Stomach (tissue), 9 donors: ENCODE data around the gene USP16. TPM values are rescaled to one million over a fixed set of nuclear protein-coding genes. Genes with fewer than 3 reads are reported as not detected.
A peak's percentile ranks its signal among the peaks of the same experiment; 100 is the strongest.

Experiments
- DNase-seq, 2 donors: peaks; one replicate each; pipeline versions ENCODE4 v3.0.0 to v3.0.0-alpha.2; 2013 to 2019
- H3K27ac ChIP-seq, 5 donors: fragments of 200-600 bp in 4 of 5; sonication (generic) in 4 of 5; one replicate each; pipeline ENCODE4 v1.5.1; 2013 to 2019; ENCODE audit warnings: mild to moderate bottlenecking in 1 of 5, moderate library complexity in 1 of 5
- H3K27me3 ChIP-seq, 3 donors: fragments of 200-600 bp; sonication (generic); one replicate each; pipeline ENCODE4 v1.5.1; 2017 to 2019; ENCODE audit warnings: mixed run types in 1 of 3
- H3K36me3 ChIP-seq, 4 donors: fragments of 200-600 bp; sonication (generic); 1 replicate in 3 of 4; 2 replicates in 1 of 4; pipeline ENCODE4 v1.5.1; 2016 to 2019
- H3K4me1 ChIP-seq, 4 donors: fragments of 200-600 bp; sonication (generic); one replicate each; pipeline ENCODE4 v1.5.1; 2016 to 2019
- H3K4me3 ChIP-seq, 4 donors: fragments of 200-600 bp; sonication (generic) in 3 of 4; one replicate each; pipeline ENCODE4 v1.5.1; 2016 to 2019; ENCODE audit warnings: mild to moderate bottlenecking in 1 of 4
- H3K9me3 ChIP-seq, 4 donors: fragments of 200-600 bp; sonication (generic); one replicate each; pipeline ENCODE4 v1.5.1; 2016 to 2019
- CTCF ChIP-seq, 7 experiments: fragments of 450-650 bp in 4 of 7; fragments of 200-600 bp in 3 of 7; sonication (generic) in 3 of 7; IDR thresholded peaks; one replicate each; pipeline ENCODE4 v1.5.1; 2016 to 2019; ENCODE audit warnings: antibody characterized with exemption in 7 of 7, control low read depth in 2 of 7, mild to moderate bottlenecking in 1 of 7
- EP300 ChIP-seq: sonication (generic); formaldehyde crosslinking; IDR thresholded peaks from one replicate; pipeline ENCODE4 v1.6.1; 2017; ENCODE audit warnings: antibody characterized with exemption
- POLR2A ChIP-seq, 4 donors: fragments of 450-650 bp; IDR thresholded peaks; one replicate each; pipeline ENCODE4 v1.6.1; 2016; ENCODE audit warnings: antibody characterized with exemption in 4 of 4, control low read depth in 2 of 4, mild to moderate bottlenecking in 1 of 4, moderate library complexity in 1 of 4
- POLR2AphosphoS5 ChIP-seq, 3 donors: sonication (generic); formaldehyde crosslinking; IDR thresholded peaks; one replicate each; pipeline ENCODE4 v1.6.1; 2016; ENCODE audit warnings: antibody characterized with exemption in 3 of 3
- WGBS, 5 donors: extraction: QIAGEN DNeasy Blood & Tissue Kit in 3 of 5; methylation state at CpG; one replicate each; pipeline versions ENCODE4 v1.1.5 to v1.1.7; 2013 to 2018; 5-methylcytosine and 5-hydroxymethylcytosine counted together
- intact Hi-C: fragments of 100-400 bp; cut with DNase I; formaldehyde crosslinking; loops from one replicate; pipeline ENCODE4 v1.15.1; 2023; ENCODE audit warnings: low total_unique reads
- polyA plus RNA-seq, 3 donors: library from polyadenylated mRNA; stranded (reverse); fragments of 200-250 nt; gene quantifications; one replicate each; pipeline ENCODE4 v1.2.3, GENCODE V29; 2013
- total RNA-seq, 5 donors: library from RNA; depleted of rRNA; stranded (reverse); fragments of >200 nt; gene quantifications; one replicate each; pipeline versions ENCODE4 v1.1.0 to v1.2.3, GENCODE V29; 2014 to 2016
- donor health status: healthy with polysubstance abuse.
- donor health status: Bipolar disorder and iron deficiency.
- donor health status: healthy.

The USP16 gene
- total and polyA plus RNA-seq, 8 donors, result 9.3 to 54.5 (median 29.2) TPM

- DNase-seq, result no peak
- Histone ChIP-seq H3K4me3 (no peak overlapping the region), H3K27ac (no peak overlapping the region), H3K27me3 (no peaks in the 10 kb centered on the region), H3K36me3 (peaks cover 0 to 12% (median 0%) of the 10 kb centered on the region in 4 donors), H3K9me3 (no peaks in the 10 kb centered on the region), H3K4me1 (peaks cover 0 to 16% (median 6%) of the 10 kb centered on the region in 4 donors)
- intact Hi-C loops, result loop anchor here (5.0 kb wide), 1 partner anchor 287 kb away; no protein-coding TSS in a partner anchor
- TF ChIP-seq POLR2A (IDR thresholded peaks at IDR 0.05), result no peak
- TF ChIP-seq CTCF (IDR thresholded peaks at IDR 0.05), result no peak
- TF ChIP-seq POLR2AphosphoS5 (IDR thresholded peaks at IDR 0.05), result no peak
- no peak for TF ChIP-seq EP300
- 81 to 90% (median 84%) methylated on average over 8 of the region's 8 CpGs for WGBS, 5 donors
Observed at GRCh38 chr21:29085106-29085752, 60.8 kb downstream of the USP16 start.

- Histone ChIP-seq H3K27ac (peak overlapping the region in 1 of 5 donors; percentile 1), H3K27me3 (no peaks in the 10 kb centered on the region), H3K4me1 (peaks cover 0 to 8% (median 4%) of the 10 kb centered on the region in 4 donors), H3K36me3 (peaks cover 0 to 39% (median 4%) of the 10 kb centered on the region in 4 donors), H3K9me3 (no peaks in the 10 kb centered on the region), H3K4me3 (no peak overlapping the region)
- no peak for DNase-seq
- TF ChIP-seq EP300 (no peak), POLR2AphosphoS5 (IDR thresholded peaks at IDR 0.05) (no peak), CTCF (IDR thresholded peaks at IDR 0.05) (no peak), POLR2A (IDR thresholded peaks at IDR 0.05) (no peak)
- WGBS, 5 donors, result 38 to 66% (median 57%) methylated on average over 1 of the region's 1 CpG
- intact Hi-C loops, result no loop called here
Observed at GRCh38 chr21:29091033-29091432, 66.6 kb downstream of the USP16 start.

GRCh38 chr21:29092102-29092959 lies 67.9 kb downstream of the USP16 start:
- no peaks in the 10 kb centered on the region for H3K9me3 ChIP-seq
- H3K4me1 ChIP-seq, result peaks cover 0 to 8% (median 4%) of the 10 kb centered on the region in 4 donors
- H3K36me3 ChIP-seq, result peaks cover 0 to 29% (median 4%) of the 10 kb centered on the region in 4 donors
- intact Hi-C loops, result no loop called here
- 56 to 74% (median 62%) methylated on average over 9 of the region's 9 CpGs for WGBS, 5 donors
- peak overlapping the region in 2 of 5 donors; percentile 1 to 23 for H3K27ac ChIP-seq
- TF ChIP-seq POLR2A (IDR thresholded peaks at IDR 0.05) (no peak), EP300 (no peak), CTCF (IDR thresholded peaks at IDR 0.05) (no peak), POLR2AphosphoS5 (IDR thresholded peaks at IDR 0.05) (no peak)
- no peaks in the 10 kb centered on the region for H3K27me3 ChIP-seq
- DNase-seq, result no peak
- H3K4me3 ChIP-seq, result no peak overlapping the region

GRCh38 chr21:29096218-29097015 lies 71.9 kb downstream of the USP16 start:
- H3K27me3 ChIP-seq, result no peaks in the 10 kb centered on the region
- no peak overlapping the region for H3K27ac ChIP-seq
- TF ChIP-seq EP300, result no peak
- TF ChIP-seq POLR2A (IDR thresholded peaks at IDR 0.05), result no peak
- TF ChIP-seq POLR2AphosphoS5 (IDR thresholded peaks at IDR 0.05), result no peak
- no peak for TF ChIP-seq CTCF (IDR thresholded peaks at IDR 0.05)
- peaks cover 0 to 34% (median 4%) of the 10 kb centered on the region in 4 donors for H3K36me3 ChIP-seq
- WGBS, 5 donors, result 80 to 93% (median 84%) methylated on average over 8 of the region's 8 CpGs
- intact Hi-C loops, result no loop called here
- H3K9me3 ChIP-seq, result no peaks in the 10 kb centered on the region
- no peaks in the 10 kb centered on the region for H3K4me1 ChIP-seq
- no peak for DNase-seq
- H3K4me3 ChIP-seq, result no peak overlapping the region
